Epithelial cell of proximal tubule (primary cell): ENCODE measurements around the gene SMS. TPM values are rescaled to one million over a fixed set of nuclear protein-coding genes. Genes with fewer than 3 reads are reported as not detected.

Source experiments
- DNase-seq: peaks from one replicate; pipeline ENCODE4 v3.0.0-alpha.2; 2011; ENCODE audit warnings: low read depth
- H3K4me3 ChIP-seq: 2 replicates; pipeline ENCODE4 v1.5.1; 2011; ENCODE audit warnings: low read depth, mild to moderate bottlenecking, low read length
- CTCF ChIP-seq: conservative IDR thresholded peaks from 2 replicates; pipeline ENCODE4 v1.5.1; 2012; ENCODE audit warnings: low read depth, mild to moderate bottlenecking, low read length
- total RNA-seq: library from RNA; depleted of rRNA; stranded (reverse); fragments of >200 nt; gene quantifications from 2 replicates; pipeline ENCODE4 v1.2.3, GENCODE V29; 2015

SMS gene
- total RNA-seq, 1 donor from 2014 or later: 326 TPM

- no peak for TF ChIP-seq CTCF
- no peak for DNase-seq
- H3K4me3 ChIP-seq: no peak overlapping the region
These were observed 17.7 kb downstream of the SMS start for GRCh38 chrX:21958187-21958586.

GRCh38 chrX:21958916-21959315 is 18.4 kb downstream of the SMS start:
- no peak overlapping the region for H3K4me3 ChIP-seq
- no peak for DNase-seq
- TF ChIP-seq CTCF: no peak

- DNase-seq: no peak
- no peak overlapping the region for H3K4me3 ChIP-seq
- no peak for TF ChIP-seq CTCF
These were observed 19.0 kb downstream of the SMS start for GRCh38 chrX:21959362-21960051.

GRCh38 chrX:21960569-21961541 is 20.3 kb downstream of the SMS start:
- H3K4me3 ChIP-seq: no peak overlapping the region
- TF ChIP-seq CTCF: no peak
- DNase-seq: no peak

- TF ChIP-seq CTCF: no peak
- no peak for DNase-seq
- H3K4me3 ChIP-seq: no peak overlapping the region
These were observed 21.9 kb downstream of the SMS start for GRCh38 chrX:21962361-21962760.

- DNase-seq: no peak
These were observed 22.8 kb downstream of the SMS start for GRCh38 chrX:21963269-21963668.

More at GRCh38 chrX:21963269-21963668, 22.8 kb downstream of the SMS start:
- TF ChIP-seq CTCF: no peak
- no peak overlapping the region for H3K4me3 ChIP-seq
